ENCODE results near the gene NET1. TPM values are rescaled to one million over a fixed set of nuclear protein-coding genes. Genes with fewer than 3 reads are reported as not detected.
"Not testable (repeated sequence)": the region's sequence is repeated elsewhere in the genome, so short reads cannot be mapped to it uniquely, and the experiment has no call there.

The NET1 gene
- total and polyA plus RNA-seq, 2 donors (not counting 3 experiments of a cell fraction or from before 2014, with no cell fraction given): 14.4 to 46.3 TPM

- dilution Hi-C loops (cut with MboI; ENCODE audit: extremely low pct_ligation_motif_present, low sequenced_read_pairs): no loop called here
- H3K9me1 ChIP-seq (replicated peaks; ENCODE audit: control insufficient read depth, extremely low read depth, insufficient read depth, low read length): no peaks in the 10 kb centered on the region
- H3K9me3 ChIP-seq (replicated peaks; ENCODE audit: control insufficient read depth, insufficient read depth, low read length): no peaks in the 10 kb centered on the region
- H3K4me3 ChIP-seq (replicated peaks in 1 of 3; ENCODE audit: insufficient read depth in 1 of 3, low read depth in 1 of 3, low read length in 3 of 3): no peak overlapping the region
- DNase-seq (ENCODE audit: low read depth, low spot score) (no peak), FAIRE-seq (no peak)
- no peaks in the 10 kb centered on the region for H3K4me1 ChIP-seq (ENCODE audit: control insufficient read depth, extremely low read depth, insufficient read depth, low read length)
- no peaks in the 10 kb centered on the region for H3K27me3 ChIP-seq (ENCODE audit: control insufficient read depth in 2 of 2, insufficient read depth in 2 of 2, low read length in 2 of 2)
- H3K9ac ChIP-seq (replicated peaks; ENCODE audit: extremely low read depth, insufficient read depth, low read length): no peak overlapping the region
- no peak for TF ChIP-seq MYC (IDR thresholded peaks at IDR 0.05; ENCODE audit: low read depth, low read length)
- TF ChIP-seq MAX (IDR thresholded peaks at IDR 0.05; ENCODE audit: insufficient read depth, insufficient read length): no peak
- no peak for TF ChIP-seq FOS (IDR thresholded peaks at IDR 0.05; ENCODE audit: borderline replicate concordance, insufficient read depth, low read length)
- no peak for TF ChIP-seq GATA2 (IDR thresholded peaks at IDR 0.05; ENCODE audit: insufficient read depth, insufficient read length, low read depth, low read length)
- no peak for TF ChIP-seq POLR2A (IDR thresholded peaks at IDR 0.05; ENCODE audit: low read depth, low read length)
- no peak for TF ChIP-seq CTCF (IDR thresholded peaks at IDR 0.05; ENCODE audit: extremely low read depth in 1 of 2, insufficient read depth in 1 of 2, low read depth in 1 of 2, low read length in 2 of 2)
- no peak for TF ChIP-seq POLR2AphosphoS5 (IDR thresholded peaks at IDR 0.05; ENCODE audit: insufficient read depth, low read depth, low read length)
- TF ChIP-seq EZH2 (IDR thresholded peaks at IDR 0.05; ENCODE audit: borderline replicate concordance, low read depth, low read length, severe bottlenecking): no peak
- TF ChIP-seq JUN (IDR thresholded peaks at IDR 0.05; ENCODE audit: borderline replicate concordance, insufficient read depth, insufficient read length, low read depth): no peak
- H3K27ac ChIP-seq (ENCODE audit: insufficient read depth, low read depth, low read length): no peak overlapping the region
- H3K4me2 ChIP-seq (ENCODE audit: insufficient read depth, low read length): no peak overlapping the region
- no peak overlapping the region for H2AFZ ChIP-seq (ENCODE audit: low read depth, low read length)
- H4K20me1 ChIP-seq (replicated peaks; ENCODE audit: control insufficient read depth, extremely low read depth, insufficient read depth, low read length): no peaks in the 10 kb centered on the region
- no TSS peak for BruUV-seq (replicated peaks)
- intact Hi-C loops (cut with micrococcal nuclease): no loop called here
- ChIA-PET CTCF (interaction anchor here (1.5 kb wide), 1 partner anchor 160 kb away, joined by 3 read pairs; no protein-coding TSS in a partner anchor), POLR2A (no interaction called here)
- H3K79me2 ChIP-seq (ENCODE audit: control insufficient read depth, insufficient read depth, low read length): no peaks in the 10 kb centered on the region
- no peaks in the 10 kb centered on the region for H3K36me3 ChIP-seq (ENCODE audit: control insufficient read depth in 2 of 2, extremely low read depth in 1 of 2, insufficient read depth in 2 of 2, low read length in 2 of 2)
These were observed 57.9 kb downstream of the NET1 start for GRCh38 chr10:5470062-5470751.

GRCh38 chr10:5474642-5475041 is 62.3 kb downstream of the NET1 start:
- H2AFZ ChIP-seq (ENCODE audit: low read depth, low read length); BruUV-seq (replicated peaks); POLR2A ChIA-PET; FAIRE-seq; H3K4me2 ChIP-seq (ENCODE audit: insufficient read depth, low read length); H3K9me1 ChIP-seq (replicated peaks; ENCODE audit: control insufficient read depth, extremely low read depth, insufficient read depth, low read length); H3K9ac ChIP-seq (replicated peaks; ENCODE audit: extremely low read depth, insufficient read depth, low read length); dilution Hi-C loops (cut with MboI; ENCODE audit: extremely low pct_ligation_motif_present, low sequenced_read_pairs); H3K79me2 ChIP-seq (ENCODE audit: control insufficient read depth, insufficient read depth, low read length); H3K4me1 ChIP-seq (ENCODE audit: control insufficient read depth, extremely low read depth, insufficient read depth, low read length); H3K4me3 ChIP-seq (replicated peaks in 1 of 3; ENCODE audit: insufficient read depth in 1 of 3, low read depth in 1 of 3, low read length in 3 of 3); H4K20me1 ChIP-seq (replicated peaks; ENCODE audit: control insufficient read depth, extremely low read depth, insufficient read depth, low read length); H3K27me3 ChIP-seq (ENCODE audit: control insufficient read depth in 2 of 2, insufficient read depth in 2 of 2, low read length in 2 of 2); DNase-seq (ENCODE audit: low read depth, low spot score); H3K36me3 ChIP-seq (ENCODE audit: control insufficient read depth in 2 of 2, extremely low read depth in 1 of 2, insufficient read depth in 2 of 2, low read length in 2 of 2); H3K27ac ChIP-seq (ENCODE audit: insufficient read depth, low read depth, low read length); H3K9me3 ChIP-seq (replicated peaks; ENCODE audit: control insufficient read depth, insufficient read depth, low read length); CTCF ChIA-PET; intact Hi-C loops (cut with micrococcal nuclease): not testable (repeated sequence)

- H3K9me1 ChIP-seq (replicated peaks; ENCODE audit: control insufficient read depth, extremely low read depth, insufficient read depth, low read length); H3K4me1 ChIP-seq (ENCODE audit: control insufficient read depth, extremely low read depth, insufficient read depth, low read length); FAIRE-seq; intact Hi-C loops (cut with micrococcal nuclease); H3K9ac ChIP-seq (replicated peaks; ENCODE audit: extremely low read depth, insufficient read depth, low read length); H4K20me1 ChIP-seq (replicated peaks; ENCODE audit: control insufficient read depth, extremely low read depth, insufficient read depth, low read length); DNase-seq (ENCODE audit: low read depth, low spot score); H3K36me3 ChIP-seq (ENCODE audit: control insufficient read depth in 2 of 2, extremely low read depth in 1 of 2, insufficient read depth in 2 of 2, low read length in 2 of 2); H3K27me3 ChIP-seq (ENCODE audit: control insufficient read depth in 2 of 2, insufficient read depth in 2 of 2, low read length in 2 of 2); H3K4me2 ChIP-seq (ENCODE audit: insufficient read depth, low read length); dilution Hi-C loops (cut with MboI; ENCODE audit: extremely low pct_ligation_motif_present, low sequenced_read_pairs); BruUV-seq (replicated peaks); POLR2A ChIA-PET; H3K27ac ChIP-seq (ENCODE audit: insufficient read depth, low read depth, low read length); H3K4me3 ChIP-seq (replicated peaks in 1 of 3; ENCODE audit: insufficient read depth in 1 of 3, low read depth in 1 of 3, low read length in 3 of 3); H2AFZ ChIP-seq (ENCODE audit: low read depth, low read length); H3K9me3 ChIP-seq (replicated peaks; ENCODE audit: control insufficient read depth, insufficient read depth, low read length); CTCF ChIA-PET; H3K79me2 ChIP-seq (ENCODE audit: control insufficient read depth, insufficient read depth, low read length): not testable (repeated sequence)
These were observed 62.7 kb downstream of the NET1 start for GRCh38 chr10:5475088-5475487.
